ENCODE results near the gene STX8. TPM values are rescaled to one million over a fixed set of nuclear protein-coding genes. Genes with fewer than 3 reads are reported as not detected.

The STX8 gene
- total RNA-seq, 2 donors from 2014 or later, result 46.6 to 72.4 TPM

- Histone ChIP-seq H3K4me3 (no peak overlapping the region), H3K36me3 (no peaks in the 10 kb centered on the region), H3K27ac (no peak overlapping the region), H3K4me1 (replicated peaks) (no peaks in the 10 kb centered on the region), H3K9me3 (no peaks in the 10 kb centered on the region), H3K27me3 (replicated peaks; ENCODE audit: insufficient read depth) (no peaks in the 10 kb centered on the region)
- 93% methylated on average over 4 of the region's 4 CpGs for WGBS
- TF ChIP-seq POLR2AphosphoS5 (IDR thresholded peaks at IDR 0.05) (no peak), POLR2A (IDR thresholded peaks at IDR 0.05) (no peak)
- no peak for DNase-seq (ENCODE audit: low spot score)
- intact Hi-C loops (cut with DNase I), result no loop called here
Measured at GRCh38 chr17:9475101-9475658, 100.4 kb downstream of the STX8 start.

- Histone ChIP-seq H3K27me3 (replicated peaks; ENCODE audit: insufficient read depth) (no peaks in the 10 kb centered on the region), H3K9me3 (no peaks in the 10 kb centered on the region), H3K4me1 (replicated peaks) (no peaks in the 10 kb centered on the region), H3K27ac (no peak overlapping the region), H3K4me3 (no peak overlapping the region), H3K36me3 (no peaks in the 10 kb centered on the region)
- WGBS, result 78% methylated on average over 4 of the region's 4 CpGs
- intact Hi-C loops (cut with DNase I), result no loop called here
- TF ChIP-seq POLR2AphosphoS5 (IDR thresholded peaks at IDR 0.05) (no peak), POLR2A (IDR thresholded peaks at IDR 0.05) (no peak), CTCF (IDR thresholded peaks at IDR 0.05) (no peak)
- no peak for DNase-seq (ENCODE audit: low spot score)
Measured at GRCh38 chr17:9473711-9474110, 101.9 kb downstream of the STX8 start.

- Histone ChIP-seq H3K4me1 (replicated peaks) (no peaks in the 10 kb centered on the region), H3K4me3 (no peak overlapping the region), H3K36me3 (no peaks in the 10 kb centered on the region), H3K27ac (no peak overlapping the region), H3K27me3 (replicated peaks; ENCODE audit: insufficient read depth) (no peaks in the 10 kb centered on the region), H3K9me3 (no peaks in the 10 kb centered on the region)
- DNase-seq (ENCODE audit: low spot score), result no peak
- no peak for TF ChIP-seq POLR2AphosphoS5 (IDR thresholded peaks at IDR 0.05)
- no peak for TF ChIP-seq CTCF (IDR thresholded peaks at IDR 0.05)
- no peak for TF ChIP-seq POLR2A (IDR thresholded peaks at IDR 0.05)
- intact Hi-C loops (cut with DNase I), result no loop called here
- 88% methylated on average over 3 of the region's 3 CpGs for WGBS
Measured at GRCh38 chr17:9472541-9472940, 103.1 kb downstream of the STX8 start.

GRCh38 chr17:9472094-9472493, 103.5 kb downstream of the STX8 start:
- DNase-seq (ENCODE audit: low spot score), result no peak
- Histone ChIP-seq H3K27ac (no peak overlapping the region), H3K27me3 (replicated peaks; ENCODE audit: insufficient read depth) (no peaks in the 10 kb centered on the region), H3K9me3 (no peaks in the 10 kb centered on the region), H3K4me1 (replicated peaks) (no peaks in the 10 kb centered on the region), H3K4me3 (no peak overlapping the region), H3K36me3 (no peaks in the 10 kb centered on the region)
- no peak for TF ChIP-seq POLR2A (IDR thresholded peaks at IDR 0.05)
- no peak for TF ChIP-seq POLR2AphosphoS5 (IDR thresholded peaks at IDR 0.05)
- TF ChIP-seq CTCF (IDR thresholded peaks at IDR 0.05), result no peak
- intact Hi-C loops (cut with DNase I), result no loop called here
- 97% methylated on average over 5 of the region's 5 CpGs for WGBS

GRCh38 chr17:9470171-9470570, 105.4 kb downstream of the STX8 start:
- H3K27me3 ChIP-seq (replicated peaks; ENCODE audit: insufficient read depth), result no peaks in the 10 kb centered on the region
- no peak for TF ChIP-seq POLR2A (IDR thresholded peaks at IDR 0.05)
- TF ChIP-seq POLR2AphosphoS5 (IDR thresholded peaks at IDR 0.05), result no peak
- no peak for TF ChIP-seq CTCF (IDR thresholded peaks at IDR 0.05)
- DNase-seq (ENCODE audit: low spot score), result no peak
- H3K36me3 ChIP-seq, result no peaks in the 10 kb centered on the region
- 71% methylated on average over 4 of the region's 4 CpGs for WGBS
- no peaks in the 10 kb centered on the region for H3K4me1 ChIP-seq (replicated peaks)
- intact Hi-C loops (cut with DNase I), result no loop called here
- no peak overlapping the region for H3K4me3 ChIP-seq
- H3K27ac ChIP-seq, result no peak overlapping the region
- no peaks in the 10 kb centered on the region for H3K9me3 ChIP-seq

All from prostate gland (tissue), 2 donors.